Mesodermal cell (in vitro differentiated cells): ENCODE results near the gene MEP1A.

ENCODE experiments used
- H3K27ac ChIP-seq: 2 replicates; pipeline ENCODE4 v1.7.0; 2013; ENCODE audit warnings: mild to moderate bottlenecking, low read depth, low read length, moderate library complexity; ENCODE audit not compliant: severe bottlenecking
- H3K36me3 ChIP-seq: 2 replicates; pipeline ENCODE4 v1.7.1; 2013; ENCODE audit warnings: mild to moderate bottlenecking, low read length, moderate library complexity; ENCODE audit not compliant: control insufficient read depth, insufficient read depth
- H3K4me1 ChIP-seq: one replicate; pipeline ENCODE4 v1.7.1; 2013; ENCODE audit warnings: mild to moderate bottlenecking, low read length; ENCODE audit not compliant: insufficient read depth, control insufficient read depth, poor library complexity, severe bottlenecking
- H3K4me3 ChIP-seq: 2 replicates; pipeline ENCODE4 v1.7.0; 2013; ENCODE audit warnings: low read length, control low read depth, mild to moderate bottlenecking; ENCODE audit not compliant: insufficient read depth, poor library complexity, severe bottlenecking; ENCODE audit errors: extremely low read depth
- H3K9me3 ChIP-seq: 2 replicates; pipeline ENCODE4 v1.7.1; 2013; ENCODE audit warnings: mild to moderate bottlenecking, low read length, moderate library complexity; ENCODE audit not compliant: control insufficient read depth
- WGBS, 2 experiments: methylation state at CpG; one replicate each; pipeline ENCODE4 v1.1.5; 2013; ENCODE audit warnings: missing lambda C conversion rate in 2 of 2; ENCODE audit not compliant: insufficient coverage in 2 of 2; 5-methylcytosine and 5-hydroxymethylcytosine counted together

MEP1A gene

GRCh38 chr6:46862381-46862780 is 69.2 kb downstream of the MEP1A start:
- H3K9me3 ChIP-seq: no peaks in the 10 kb centered on the region
- H3K4me1 ChIP-seq: no peaks in the 10 kb centered on the region
- H3K27ac ChIP-seq: no peak overlapping the region
- no peak overlapping the region for H3K4me3 ChIP-seq
- WGBS, 2 experiments: 80 to 86% methylated on average over 1 of the region's 2 CpGs
- no peaks in the 10 kb centered on the region for H3K36me3 ChIP-seq

GRCh38 chr6:46863791-46864190 is 70.6 kb downstream of the MEP1A start:
- Histone ChIP-seq H3K4me1 (no peaks in the 10 kb centered on the region), H3K4me3 (no peak overlapping the region), H3K9me3 (no peaks in the 10 kb centered on the region), H3K27ac (no peak overlapping the region), H3K36me3 (no peaks in the 10 kb centered on the region)
- WGBS, 2 experiments: 100% methylated on average over 1 to 2 of the region's 3 CpGs

- no peak overlapping the region for H3K4me3 ChIP-seq
- H3K27ac ChIP-seq: no peak overlapping the region
- H3K9me3 ChIP-seq: no peaks in the 10 kb centered on the region
- 83% methylated on average over 2 of the region's 2 CpGs; no CpG with 5 or more reads in 1 of the 2 experiments for WGBS, 2 experiments
- H3K36me3 ChIP-seq: no peaks in the 10 kb centered on the region
- H3K4me1 ChIP-seq: no peaks in the 10 kb centered on the region
Measured at GRCh38 chr6:46865221-46865620, 72.0 kb downstream of the MEP1A start.

GRCh38 chr6:46867411-46867810 is 74.2 kb downstream of the MEP1A start:
- no peak overlapping the region for H3K27ac ChIP-seq
- H3K4me3 ChIP-seq: no peak overlapping the region
- H3K36me3 ChIP-seq: no peaks in the 10 kb centered on the region
- WGBS, 2 experiments: 0 to 63% methylated on average over 1 to 3 of the region's 5 CpGs
- no peaks in the 10 kb centered on the region for H3K4me1 ChIP-seq
- H3K9me3 ChIP-seq: no peaks in the 10 kb centered on the region

GRCh38 chr6:46876126-46876525 is 82.9 kb downstream of the MEP1A start:
- Histone ChIP-seq H3K4me3 (no peak overlapping the region), H3K36me3 (no peaks in the 10 kb centered on the region), H3K4me1 (no peaks in the 10 kb centered on the region), H3K27ac (no peak overlapping the region), H3K9me3 (no peaks in the 10 kb centered on the region)
- 61 to 63% methylated on average over 4 of the region's 4 CpGs for WGBS, 2 experiments

GRCh38 chr6:46879003-46879402 is 85.8 kb downstream of the MEP1A start:
- Histone ChIP-seq H3K4me1 (no peaks in the 10 kb centered on the region), H3K36me3 (no peaks in the 10 kb centered on the region), H3K27ac (no peak overlapping the region), H3K9me3 (no peaks in the 10 kb centered on the region), H3K4me3 (no peak overlapping the region)
- WGBS, 2 experiments: no CpG with 5 or more reads among the region's 5 CpGs

- 60% methylated on average over 1 of the region's 2 CpGs; no CpG with 5 or more reads in 1 of the 2 experiments for WGBS, 2 experiments
- H3K4me1 ChIP-seq: no peaks in the 10 kb centered on the region
- H3K27ac ChIP-seq: no peak overlapping the region
- H3K4me3 ChIP-seq: no peak overlapping the region
- no peaks in the 10 kb centered on the region for H3K36me3 ChIP-seq
- H3K9me3 ChIP-seq: no peaks in the 10 kb centered on the region
Measured at GRCh38 chr6:46882645-46883044, 89.5 kb downstream of the MEP1A start.

GRCh38 chr6:46888031-46888430 is 94.8 kb downstream of the MEP1A start:
- Histone ChIP-seq H3K36me3 (no peaks in the 10 kb centered on the region), H3K4me3 (no peak overlapping the region), H3K4me1 (no peaks in the 10 kb centered on the region), H3K9me3 (no peaks in the 10 kb centered on the region), H3K27ac (no peak overlapping the region)
- 69 to 83% methylated on average over 2 to 3 of the region's 3 CpGs for WGBS, 2 experiments

- 85 to 91% methylated on average over 4 of the region's 4 CpGs for WGBS, 2 experiments
- Histone ChIP-seq H3K4me1 (no peaks in the 10 kb centered on the region), H3K36me3 (no peaks in the 10 kb centered on the region), H3K4me3 (no peak overlapping the region), H3K9me3 (no peaks in the 10 kb centered on the region), H3K27ac (no peak overlapping the region)
Measured at GRCh38 chr6:46888578-46888977, 95.4 kb downstream of the MEP1A start.
